ENCODE results near the gene LCE3A. TPM values are rescaled to one million over a fixed set of nuclear protein-coding genes. Genes with fewer than 3 reads are reported as not detected.
"Not testable (repeated sequence)": the region's sequence is repeated elsewhere in the genome, so short reads cannot be mapped to it uniquely, and the experiment has no call there.

The LCE3A gene
- total and polyA plus RNA-seq, 2 experiments from 2014 or later: not detected

DNA sequence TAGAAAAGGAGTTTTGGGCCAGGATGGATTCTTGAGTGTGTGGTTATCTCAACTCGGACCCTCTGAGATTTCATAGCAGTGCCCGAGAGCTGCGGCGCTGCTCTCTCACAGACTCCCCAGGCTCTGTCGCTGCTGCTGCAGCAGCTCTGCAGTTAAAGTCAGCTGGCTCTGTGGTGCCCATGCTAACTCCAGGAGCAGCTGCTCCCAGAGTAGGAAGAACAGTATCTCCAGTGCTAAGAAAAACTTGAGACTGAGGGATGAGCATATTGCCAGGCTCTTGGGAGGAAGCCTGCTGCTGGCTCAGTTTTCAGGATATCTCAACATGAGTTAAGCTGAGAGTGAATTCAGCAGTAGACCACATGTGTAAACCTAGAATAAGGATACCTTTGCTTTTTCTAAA lies 44.7 kb upstream of the LCE3A start:
- peaks cover 1% of the 10 kb centered on the region for H3K27me3 Mint-ChIP-seq (ENCODE audit: insufficient read depth, low read depth, poor library complexity)
- no peak for DNase-seq (ENCODE audit: low spot score)
- no peak overlapping the region for H3K27ac ChIP-seq (ENCODE audit: low read depth)
- no peak overlapping the region for H3K27ac Mint-ChIP-seq
- H4K20me1 ChIP-seq (replicated peaks; ENCODE audit: insufficient read depth): no peaks in the 10 kb centered on the region
- no peak for ATAC-seq
- H3K9me3 Mint-ChIP-seq: no peaks in the 10 kb centered on the region; the same call in 2 of the 3 replicates
- H3K79me2 ChIP-seq (replicated peaks; ENCODE audit: insufficient read depth): no peaks in the 10 kb centered on the region
- TF ChIP-seq ZNF114 (CRISPR knock-in tag; IDR thresholded peaks at IDR 0.05) (no peak), EZH2phosphoT487 (IDR thresholded peaks at IDR 0.05; ENCODE audit: unreplicated experiment) (no peak), POLR2AphosphoS5 (IDR thresholded peaks at IDR 0.05; ENCODE audit: low read depth) (no peak), JUNB (IDR thresholded peaks at IDR 0.05; ENCODE audit: unreplicated experiment) (no peak), ZNF331 (CRISPR knock-in tag; IDR thresholded peaks at IDR 0.05; ENCODE audit: low read depth) (no peak), NANOG (IDR thresholded peaks at IDR 0.05; ENCODE audit: borderline replicate concordance) (no peak), EZH2 (IDR thresholded peaks at IDR 0.05; ENCODE audit: low read depth, unreplicated experiment) (no peak), CREB1 (CRISPR knock-in tag; IDR thresholded peaks at IDR 0.05; ENCODE audit: low read depth) (no peak), STAT1 (IDR thresholded peaks at IDR 0.05; ENCODE audit: unreplicated experiment) (no peak)
- TF ChIP-seq, protein P1, sequence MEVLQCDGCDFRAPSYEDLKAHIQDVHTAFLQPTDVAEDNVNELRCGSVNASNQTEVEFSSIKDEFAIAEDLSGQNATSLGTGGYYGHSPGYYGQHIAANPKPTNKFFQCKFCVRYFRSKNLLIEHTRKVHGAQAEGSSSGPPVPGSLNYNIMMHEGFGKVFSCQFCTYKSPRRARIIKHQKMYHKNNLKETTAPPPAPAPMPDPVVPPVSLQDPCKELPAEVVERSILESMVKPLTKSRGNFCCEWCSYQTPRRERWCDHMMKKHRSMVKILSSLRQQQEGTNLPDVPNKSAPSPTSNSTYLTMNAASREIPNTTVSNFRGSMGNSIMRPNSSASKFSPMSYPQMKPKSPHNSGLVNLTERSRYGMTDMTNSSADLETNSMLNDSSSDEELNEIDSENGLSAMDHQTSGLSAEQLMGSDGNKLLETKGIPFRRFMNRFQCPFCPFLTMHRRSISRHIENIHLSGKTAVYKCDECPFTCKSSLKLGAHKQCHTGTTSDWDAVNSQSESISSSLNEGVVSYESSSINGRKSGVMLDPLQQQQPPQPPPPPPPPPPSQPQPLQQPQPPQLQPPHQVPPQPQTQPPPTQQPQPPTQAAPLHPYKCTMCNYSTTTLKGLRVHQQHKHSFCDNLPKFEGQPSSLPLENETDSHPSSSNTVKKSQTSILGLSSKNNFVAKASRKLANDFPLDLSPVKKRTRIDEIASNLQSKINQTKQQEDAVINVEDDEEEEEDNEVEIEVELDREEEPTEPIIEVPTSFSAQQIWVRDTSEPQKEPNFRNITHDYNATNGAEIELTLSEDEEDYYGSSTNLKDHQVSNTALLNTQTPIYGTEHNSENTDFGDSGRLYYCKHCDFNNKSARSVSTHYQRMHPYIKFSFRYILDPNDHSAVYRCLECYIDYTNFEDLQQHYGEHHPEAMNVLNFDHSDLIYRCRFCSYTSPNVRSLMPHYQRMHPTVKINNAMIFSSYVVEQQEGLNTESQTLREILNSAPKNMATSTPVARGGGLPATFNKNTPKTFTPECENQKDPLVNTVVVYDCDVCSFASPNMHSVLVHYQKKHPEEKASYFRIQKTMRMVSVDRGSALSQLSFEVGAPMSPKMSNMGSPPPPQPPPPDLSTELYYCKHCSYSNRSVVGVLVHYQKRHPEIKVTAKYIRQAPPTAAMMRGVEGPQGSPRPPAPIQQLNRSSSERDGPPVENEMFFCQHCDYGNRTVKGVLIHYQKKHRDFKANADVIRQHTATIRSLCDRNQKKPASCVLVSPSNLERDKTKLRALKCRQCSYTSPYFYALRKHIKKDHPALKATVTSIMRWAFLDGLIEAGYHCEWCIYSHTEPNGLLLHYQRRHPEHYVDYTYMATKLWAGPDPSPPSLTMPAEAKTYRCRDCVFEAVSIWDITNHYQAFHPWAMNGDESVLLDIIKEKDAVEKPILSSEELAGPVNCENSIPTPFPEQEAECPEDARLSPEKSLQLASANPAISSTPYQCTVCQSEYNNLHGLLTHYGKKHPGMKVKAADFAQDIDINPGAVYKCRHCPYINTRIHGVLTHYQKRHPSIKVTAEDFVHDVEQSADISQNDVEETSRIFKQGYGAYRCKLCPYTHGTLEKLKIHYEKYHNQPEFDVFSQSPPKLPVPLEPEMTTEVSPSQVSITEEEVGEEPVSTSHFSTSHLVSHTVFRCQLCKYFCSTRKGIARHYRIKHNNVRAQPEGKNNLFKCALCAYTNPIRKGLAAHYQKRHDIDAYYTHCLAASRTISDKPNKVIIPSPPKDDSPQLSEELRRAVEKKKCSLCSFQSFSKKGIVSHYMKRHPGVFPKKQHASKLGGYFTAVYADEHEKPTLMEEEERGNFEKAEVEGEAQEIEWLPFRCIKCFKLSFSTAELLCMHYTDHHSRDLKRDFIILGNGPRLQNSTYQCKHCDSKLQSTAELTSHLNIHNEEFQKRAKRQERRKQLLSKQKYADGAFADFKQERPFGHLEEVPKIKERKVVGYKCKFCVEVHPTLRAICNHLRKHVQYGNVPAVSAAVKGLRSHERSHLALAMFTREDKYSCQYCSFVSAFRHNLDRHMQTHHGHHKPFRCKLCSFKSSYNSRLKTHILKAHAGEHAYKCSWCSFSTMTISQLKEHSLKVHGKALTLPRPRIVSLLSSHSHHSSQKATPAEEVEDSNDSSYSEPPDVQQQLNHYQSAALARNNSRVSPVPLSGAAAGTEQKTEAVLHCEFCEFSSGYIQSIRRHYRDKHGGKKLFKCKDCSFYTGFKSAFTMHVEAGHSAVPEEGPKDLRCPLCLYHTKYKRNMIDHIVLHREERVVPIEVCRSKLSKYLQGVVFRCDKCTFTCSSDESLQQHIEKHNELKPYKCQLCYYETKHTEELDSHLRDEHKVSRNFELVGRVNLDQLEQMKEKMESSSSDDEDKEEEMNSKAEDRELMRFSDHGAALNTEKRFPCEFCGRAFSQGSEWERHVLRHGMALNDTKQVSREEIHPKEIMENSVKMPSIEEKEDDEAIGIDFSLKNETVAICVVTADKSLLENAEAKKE (CRISPR knock-in tag; IDR thresholded peaks at IDR 0.05): no peak
- TF ChIP-seq, protein P2, sequence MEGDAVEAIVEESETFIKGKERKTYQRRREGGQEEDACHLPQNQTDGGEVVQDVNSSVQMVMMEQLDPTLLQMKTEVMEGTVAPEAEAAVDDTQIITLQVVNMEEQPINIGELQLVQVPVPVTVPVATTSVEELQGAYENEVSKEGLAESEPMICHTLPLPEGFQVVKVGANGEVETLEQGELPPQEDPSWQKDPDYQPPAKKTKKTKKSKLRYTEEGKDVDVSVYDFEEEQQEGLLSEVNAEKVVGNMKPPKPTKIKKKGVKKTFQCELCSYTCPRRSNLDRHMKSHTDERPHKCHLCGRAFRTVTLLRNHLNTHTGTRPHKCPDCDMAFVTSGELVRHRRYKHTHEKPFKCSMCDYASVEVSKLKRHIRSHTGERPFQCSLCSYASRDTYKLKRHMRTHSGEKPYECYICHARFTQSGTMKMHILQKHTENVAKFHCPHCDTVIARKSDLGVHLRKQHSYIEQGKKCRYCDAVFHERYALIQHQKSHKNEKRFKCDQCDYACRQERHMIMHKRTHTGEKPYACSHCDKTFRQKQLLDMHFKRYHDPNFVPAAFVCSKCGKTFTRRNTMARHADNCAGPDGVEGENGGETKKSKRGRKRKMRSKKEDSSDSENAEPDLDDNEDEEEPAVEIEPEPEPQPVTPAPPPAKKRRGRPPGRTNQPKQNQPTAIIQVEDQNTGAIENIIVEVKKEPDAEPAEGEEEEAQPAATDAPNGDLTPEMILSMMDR (conservative IDR thresholded peaks at IDR 0.05; ENCODE audit: low read depth in 2 of 2): no peak
- TF ChIP-seq, protein P3, sequence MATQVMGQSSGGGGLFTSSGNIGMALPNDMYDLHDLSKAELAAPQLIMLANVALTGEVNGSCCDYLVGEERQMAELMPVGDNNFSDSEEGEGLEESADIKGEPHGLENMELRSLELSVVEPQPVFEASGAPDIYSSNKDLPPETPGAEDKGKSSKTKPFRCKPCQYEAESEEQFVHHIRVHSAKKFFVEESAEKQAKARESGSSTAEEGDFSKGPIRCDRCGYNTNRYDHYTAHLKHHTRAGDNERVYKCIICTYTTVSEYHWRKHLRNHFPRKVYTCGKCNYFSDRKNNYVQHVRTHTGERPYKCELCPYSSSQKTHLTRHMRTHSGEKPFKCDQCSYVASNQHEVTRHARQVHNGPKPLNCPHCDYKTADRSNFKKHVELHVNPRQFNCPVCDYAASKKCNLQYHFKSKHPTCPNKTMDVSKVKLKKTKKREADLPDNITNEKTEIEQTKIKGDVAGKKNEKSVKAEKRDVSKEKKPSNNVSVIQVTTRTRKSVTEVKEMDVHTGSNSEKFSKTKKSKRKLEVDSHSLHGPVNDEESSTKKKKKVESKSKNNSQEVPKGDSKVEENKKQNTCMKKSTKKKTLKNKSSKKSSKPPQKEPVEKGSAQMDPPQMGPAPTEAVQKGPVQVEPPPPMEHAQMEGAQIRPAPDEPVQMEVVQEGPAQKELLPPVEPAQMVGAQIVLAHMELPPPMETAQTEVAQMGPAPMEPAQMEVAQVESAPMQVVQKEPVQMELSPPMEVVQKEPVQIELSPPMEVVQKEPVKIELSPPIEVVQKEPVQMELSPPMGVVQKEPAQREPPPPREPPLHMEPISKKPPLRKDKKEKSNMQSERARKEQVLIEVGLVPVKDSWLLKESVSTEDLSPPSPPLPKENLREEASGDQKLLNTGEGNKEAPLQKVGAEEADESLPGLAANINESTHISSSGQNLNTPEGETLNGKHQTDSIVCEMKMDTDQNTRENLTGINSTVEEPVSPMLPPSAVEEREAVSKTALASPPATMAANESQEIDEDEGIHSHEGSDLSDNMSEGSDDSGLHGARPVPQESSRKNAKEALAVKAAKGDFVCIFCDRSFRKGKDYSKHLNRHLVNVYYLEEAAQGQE (IDR thresholded peaks at IDR 0.05; ENCODE audit: unreplicated experiment): no peak
- no peaks in the 10 kb centered on the region for H3K27me3 ChIP-seq (ENCODE audit: insufficient read depth)
- no peaks in the 10 kb centered on the region; the same call in 1 of the 2 replicates for H3K9me2 ChIP-seq (ENCODE audit: insufficient read depth)
- no peaks in the 10 kb centered on the region for H3K36me3 Mint-ChIP-seq (ENCODE audit: low read depth)
- H3K4me2 ChIP-seq: no peak overlapping the region
- H3K4me3 ChIP-seq: no peak overlapping the region
- H3K4me1 Mint-ChIP-seq: no peaks in the 10 kb centered on the region
- H3F3A ChIP-seq (replicated peaks; ENCODE audit: low read depth): no peaks in the 10 kb centered on the region
- no peaks in the 10 kb centered on the region for H3K4me1 ChIP-seq (ENCODE audit: insufficient read depth)
- H3K36me3 ChIP-seq (ENCODE audit: insufficient read depth): no peaks in the 10 kb centered on the region
- H3K4me3 Mint-ChIP-seq: no peak overlapping the region
- H2AFZ ChIP-seq: no peak overlapping the region

DNA sequence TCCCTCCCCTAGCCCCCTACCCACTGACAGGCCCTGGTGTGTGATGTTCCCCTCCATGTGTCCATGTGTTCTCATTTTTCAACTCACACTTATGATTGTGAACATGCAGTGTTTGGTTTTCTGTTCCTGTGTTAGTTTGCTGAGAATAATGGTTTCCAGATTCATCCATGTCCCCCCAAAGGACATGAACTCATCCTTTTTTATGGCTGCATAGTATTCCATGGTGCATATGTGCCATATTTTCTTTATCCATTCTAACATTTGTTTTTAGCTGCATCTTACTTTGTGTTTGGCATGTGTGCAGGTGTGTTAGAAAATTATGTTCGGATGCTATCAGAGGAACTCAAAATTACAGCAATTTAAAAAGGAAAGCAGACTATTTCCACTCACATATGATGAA lies 43.3 kb upstream of the LCE3A start:
- H3K27me3 Mint-ChIP-seq (ENCODE audit: insufficient read depth, low read depth, poor library complexity); H3K27ac Mint-ChIP-seq; H3K9me3 Mint-ChIP-seq: not testable (repeated sequence)

More for the DNA sequence above, 43.3 kb upstream of the LCE3A start:
- not testable (repeated sequence) for H3K36me3 Mint-ChIP-seq (ENCODE audit: low read depth); H3K27ac ChIP-seq (ENCODE audit: low read depth); H3K4me1 Mint-ChIP-seq; H3K36me3 ChIP-seq (ENCODE audit: insufficient read depth); H3F3A ChIP-seq (replicated peaks; ENCODE audit: low read depth); H3K9me2 ChIP-seq (ENCODE audit: insufficient read depth); H3K4me3 ChIP-seq; H3K4me1 ChIP-seq (ENCODE audit: insufficient read depth); DNase-seq (ENCODE audit: low spot score); H3K4me3 Mint-ChIP-seq; H3K27me3 ChIP-seq (ENCODE audit: insufficient read depth); H3K4me2 ChIP-seq; H4K20me1 ChIP-seq (replicated peaks; ENCODE audit: insufficient read depth); H3K79me2 ChIP-seq (replicated peaks; ENCODE audit: insufficient read depth); ATAC-seq; H2AFZ ChIP-seq
